ENCODE data around the gene RNASE8. TPM values are rescaled to one million over a fixed set of nuclear protein-coding genes. Genes with fewer than 3 reads are reported as not detected.
"Not testable (repeated sequence)": the region's sequence is repeated elsewhere in the genome, so short reads cannot be mapped to it uniquely, and the experiment has no call there.

The RNASE8 gene
- total RNA-seq, 2 donors from 2014 or later = not detected

DNA sequence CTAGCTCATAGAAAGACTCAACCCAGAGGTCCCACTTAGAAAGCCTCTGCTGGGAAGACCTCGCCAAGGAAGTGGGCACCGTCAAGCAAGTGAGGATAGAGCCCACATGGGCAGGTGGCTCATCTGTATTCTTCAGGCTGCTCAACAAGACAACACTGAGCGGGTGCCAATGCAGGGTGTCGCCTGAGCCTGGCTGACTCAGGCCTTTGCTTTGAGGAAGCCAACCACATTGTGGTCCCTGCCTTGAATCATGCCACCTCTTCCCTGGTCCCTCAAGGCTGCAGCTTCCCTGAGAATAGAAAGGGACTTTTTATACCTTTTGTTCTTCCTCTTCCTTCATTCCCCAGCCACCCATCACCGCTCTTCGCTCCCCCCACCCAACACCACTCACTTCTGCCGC is 20.9 kb upstream of the RNASE8 start:
- DNase-seq = no peak
- peaks cover 2% of the 10 kb centered on the region for H3K36me3 Mint-ChIP-seq (ENCODE audit: low read depth)
- peaks cover 20% of the 10 kb centered on the region for H3K27me3 Mint-ChIP-seq
- no peak for ATAC-seq
- no peak overlapping the region for H3K4me3 Mint-ChIP-seq
- no peaks in the 10 kb centered on the region for H3K9me3 ChIP-seq (ENCODE audit: control insufficient read depth, low read length, poor library complexity, severe bottlenecking)
- peaks cover 6% of the 10 kb centered on the region for H3K4me1 Mint-ChIP-seq
- no peak overlapping the region for H3K27ac Mint-ChIP-seq

DNA sequence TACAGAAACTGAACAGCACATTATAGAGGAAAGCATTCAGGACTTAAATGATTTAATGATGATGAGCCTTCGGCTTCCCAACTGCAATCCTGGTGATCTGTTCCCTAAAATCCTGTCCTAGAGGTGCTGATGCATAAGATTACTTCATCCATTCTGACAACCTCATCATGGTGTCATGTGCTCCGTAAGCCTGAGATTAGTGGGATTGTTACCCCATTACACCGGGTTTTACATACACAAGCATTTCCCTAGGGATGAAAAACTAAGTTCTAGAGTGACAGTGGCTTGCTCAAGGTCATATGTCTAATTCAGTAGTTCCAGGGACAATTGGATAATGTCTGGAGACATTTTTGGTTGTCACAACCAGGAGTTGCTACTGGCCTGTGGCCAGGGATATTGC is 20.5 kb upstream of the RNASE8 start:
- Mint-ChIP-seq H3K27me3 (peaks cover 20% of the 10 kb centered on the region), H3K4me1 (peaks cover 7% of the 10 kb centered on the region), H3K4me3 (no peak overlapping the region), H3K27ac (no peak overlapping the region), H3K36me3 (ENCODE audit: low read depth) (peaks cover 2% of the 10 kb centered on the region)
- no peak for ATAC-seq
- no peak for DNase-seq
- H3K9me3 ChIP-seq (ENCODE audit: control insufficient read depth, low read length, poor library complexity, severe bottlenecking) = no peaks in the 10 kb centered on the region

GRCh38 chr14:21038441-21039422 is 18.9 kb upstream of the RNASE8 start:
- Mint-ChIP-seq H3K4me3 (no peak overlapping the region), H3K4me1 (peaks cover 21% of the 10 kb centered on the region), H3K27ac (no peak overlapping the region), H3K27me3 (peaks cover 15% of the 10 kb centered on the region), H3K36me3 (ENCODE audit: low read depth) (peaks cover 4% of the 10 kb centered on the region)
- ATAC-seq (no peak), DNase-seq (no peak)
- no peaks in the 10 kb centered on the region for H3K9me3 ChIP-seq (ENCODE audit: control insufficient read depth, low read length, poor library complexity, severe bottlenecking)

DNA sequence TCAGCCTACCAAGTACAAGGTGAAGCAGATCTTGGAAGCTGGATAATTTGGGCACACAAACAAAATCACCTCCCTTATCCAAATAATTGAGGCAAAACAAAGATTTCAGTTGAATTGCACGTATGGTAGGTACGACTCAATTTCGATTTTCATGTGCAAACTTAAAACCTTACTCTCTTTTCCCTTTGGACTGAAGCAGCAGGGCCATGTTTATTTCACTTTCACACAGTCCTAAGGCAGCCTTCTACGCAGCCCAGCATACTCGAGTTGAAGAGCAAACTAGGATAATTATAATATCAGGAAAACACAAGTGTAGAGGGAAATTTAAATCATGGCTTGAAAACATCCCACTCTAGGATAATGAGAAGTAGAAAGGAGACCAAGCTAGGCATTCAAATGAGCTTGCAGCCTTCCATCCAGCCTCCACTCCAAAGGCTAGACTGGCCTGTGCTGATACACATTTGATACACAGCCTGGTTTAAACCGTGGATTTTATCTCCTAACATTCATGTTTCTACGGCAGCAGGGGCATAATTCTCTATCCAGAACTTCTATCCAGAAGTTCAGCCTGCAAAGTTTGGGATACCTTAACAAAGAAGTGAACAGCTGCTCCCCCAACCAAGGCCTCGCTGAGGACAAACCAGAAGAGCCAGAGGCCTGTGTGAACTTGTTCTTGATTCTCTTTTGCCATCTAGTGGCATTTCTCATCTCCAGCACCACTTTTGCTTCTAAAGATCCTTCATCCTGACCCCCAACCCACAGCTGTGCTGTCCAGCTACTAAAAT is 17.8 kb upstream of the RNASE8 start:
- Mint-ChIP-seq H3K4me1 (peaks cover 29% of the 10 kb centered on the region), H3K4me3 (no peak overlapping the region)

DNA sequence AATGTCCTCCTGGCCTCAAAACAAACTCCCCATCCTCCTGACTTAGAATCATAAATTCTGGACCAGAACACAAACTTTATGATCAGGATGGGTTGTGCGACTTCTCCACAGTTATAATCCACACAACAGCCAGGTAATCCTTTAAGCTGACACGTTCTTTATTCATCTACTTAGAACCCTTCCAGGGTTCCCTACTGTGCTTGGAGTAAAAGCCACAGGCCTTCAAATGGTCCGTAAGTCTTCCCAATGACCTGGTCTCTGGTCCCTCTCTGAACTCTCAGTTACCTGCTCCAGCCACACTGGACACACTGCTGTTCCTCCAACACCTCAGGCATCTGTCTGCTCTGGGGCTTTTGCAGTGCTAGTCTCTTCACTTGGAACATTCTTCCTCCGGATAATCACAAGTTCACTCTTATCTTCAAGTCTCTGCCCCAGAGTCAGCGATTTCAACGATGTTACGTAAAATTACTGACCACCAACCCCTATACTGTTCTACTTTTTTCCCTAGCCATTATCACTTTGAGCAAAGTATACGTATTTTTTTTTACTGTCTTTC is 17.2 kb upstream of the RNASE8 start:
- no peak for ATAC-seq
- Mint-ChIP-seq H3K4me3 (no peak overlapping the region), H3K4me1 (peaks cover 34% of the 10 kb centered on the region), H3K27ac (no peak overlapping the region), H3K36me3 (ENCODE audit: low read depth) (peaks cover 4% of the 10 kb centered on the region), H3K27me3 (peaks cover 21% of the 10 kb centered on the region)
- H3K9me3 ChIP-seq (ENCODE audit: control insufficient read depth, low read length, poor library complexity, severe bottlenecking) = no peaks in the 10 kb centered on the region
- no peak for DNase-seq

More for the DNA sequence above, 17.8 kb upstream of the RNASE8 start:
- Mint-ChIP-seq H3K27me3 (peaks cover 20% of the 10 kb centered on the region), H3K27ac (no peak overlapping the region), H3K36me3 (ENCODE audit: low read depth) (peaks cover 4% of the 10 kb centered on the region)
- ATAC-seq (peak; percentile 63), DNase-seq (no peak)
- H3K9me3 ChIP-seq (ENCODE audit: control insufficient read depth, low read length, poor library complexity, severe bottlenecking) = no peaks in the 10 kb centered on the region

- not testable (repeated sequence) for H3K9me3 ChIP-seq (ENCODE audit: control insufficient read depth, low read length, poor library complexity, severe bottlenecking); H3K36me3 Mint-ChIP-seq (ENCODE audit: low read depth); H3K27ac Mint-ChIP-seq; H3K4me3 Mint-ChIP-seq; DNase-seq; ATAC-seq
- peaks cover 17% of the 10 kb centered on the region for H3K27me3 Mint-ChIP-seq
- peaks cover 34% of the 10 kb centered on the region for H3K4me1 Mint-ChIP-seq
These were observed 16.7 kb upstream of the RNASE8 start for GRCh38 chr14:21040941-21041340.

DNA sequence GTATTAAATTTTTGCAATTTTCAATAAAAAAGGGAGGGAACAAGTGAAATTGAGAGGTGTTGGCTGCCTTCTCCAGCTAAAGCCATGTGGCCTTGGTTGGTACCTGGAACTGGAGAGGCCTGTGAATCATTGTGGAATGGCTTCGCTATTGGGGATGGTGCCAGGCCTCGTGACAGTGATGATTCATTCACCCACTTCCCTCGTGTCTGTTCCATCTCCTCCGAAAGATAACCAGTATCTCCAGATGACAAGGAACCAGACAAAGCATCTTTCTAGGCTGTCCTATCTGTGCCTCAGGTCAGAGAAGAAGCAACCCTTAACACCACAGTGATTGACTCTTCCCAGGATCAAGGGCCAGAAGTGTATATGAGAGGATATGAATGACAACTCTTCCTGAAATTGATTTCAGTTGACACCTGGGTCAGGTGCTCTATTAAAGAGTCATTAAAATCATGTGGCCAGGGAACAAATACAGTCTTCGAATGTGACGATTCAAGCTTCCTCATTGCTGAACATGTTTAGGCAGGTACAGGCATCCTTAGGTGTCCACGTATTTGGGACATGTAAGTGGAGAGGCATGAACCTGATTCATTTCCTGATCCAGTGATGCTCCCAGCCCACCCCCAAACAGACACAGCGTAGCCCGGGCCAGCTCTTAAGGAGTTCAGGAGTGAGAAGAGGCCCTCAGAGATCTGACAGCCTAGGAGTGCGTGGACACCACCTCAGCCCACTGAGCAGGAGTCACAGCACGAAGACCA is 15.8 kb upstream of the RNASE8 start, which contains the start of gene RNASE7:
TSS of gene RNASE7 (plus strand) at position 687 of the 758 bp plus-strand sequence. CDS start 631 bp downstream, outside the sequence.
- Mint-ChIP-seq H3K4me3 (no peak within 1 kb of the TSS), H3K27ac (peak within 1 kb of the TSS; percentile 92), H3K36me3 (ENCODE audit: low read depth) (peaks cover 4% of the 10 kb centered on the region), H3K27me3 (peaks cover 17% of the 10 kb centered on the region), H3K4me1 (peaks cover 34% of the 10 kb centered on the region)
- DNase-seq (no peak), ATAC-seq (no peak)
- H3K9me3 ChIP-seq (ENCODE audit: control insufficient read depth, low read length, poor library complexity, severe bottlenecking) = no peaks in the 10 kb centered on the region

DNA sequence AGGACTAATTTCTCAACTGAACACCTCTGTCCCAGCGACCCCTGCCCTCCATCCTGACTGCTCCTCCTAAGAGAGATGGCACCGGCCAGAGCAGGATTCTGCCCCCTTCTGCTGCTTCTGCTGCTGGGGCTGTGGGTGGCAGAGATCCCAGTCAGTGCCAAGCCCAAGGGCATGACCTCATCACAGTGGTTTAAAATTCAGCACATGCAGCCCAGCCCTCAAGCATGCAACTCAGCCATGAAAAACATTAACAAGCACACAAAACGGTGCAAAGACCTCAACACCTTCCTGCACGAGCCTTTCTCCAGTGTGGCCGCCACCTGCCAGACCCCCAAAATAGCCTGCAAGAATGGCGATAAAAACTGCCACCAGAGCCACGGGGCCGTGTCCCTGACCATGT is 14.7 kb upstream of the RNASE8 start:
- peaks cover 17% of the 10 kb centered on the region for H3K27me3 Mint-ChIP-seq

GRCh38 chr14:21043387-21043973 is 14.1 kb upstream of the RNASE8 start:
- Mint-ChIP-seq H3K4me3 (no peak overlapping the region), H3K27me3 (peaks cover 22% of the 10 kb centered on the region), H3K4me1 (peaks cover 34% of the 10 kb centered on the region), H3K36me3 (ENCODE audit: low read depth) (peaks cover 4% of the 10 kb centered on the region), H3K27ac (peak overlapping the region; percentile 92)
- ATAC-seq (no peak), DNase-seq (no peak)
- no peaks in the 10 kb centered on the region for H3K9me3 ChIP-seq (ENCODE audit: control insufficient read depth, low read length, poor library complexity, severe bottlenecking)

More for the DNA sequence above, 14.7 kb upstream of the RNASE8 start:
- H3K9me3 ChIP-seq (ENCODE audit: control insufficient read depth, low read length, poor library complexity, severe bottlenecking) = no peaks in the 10 kb centered on the region
- H3K36me3 Mint-ChIP-seq (ENCODE audit: low read depth) = peaks cover 4% of the 10 kb centered on the region
- no peak for ATAC-seq
- peaks cover 34% of the 10 kb centered on the region for H3K4me1 Mint-ChIP-seq
- no peak overlapping the region for H3K4me3 Mint-ChIP-seq
- no peak for DNase-seq
- peak overlapping the region; percentile 92 for H3K27ac Mint-ChIP-seq

DNA sequence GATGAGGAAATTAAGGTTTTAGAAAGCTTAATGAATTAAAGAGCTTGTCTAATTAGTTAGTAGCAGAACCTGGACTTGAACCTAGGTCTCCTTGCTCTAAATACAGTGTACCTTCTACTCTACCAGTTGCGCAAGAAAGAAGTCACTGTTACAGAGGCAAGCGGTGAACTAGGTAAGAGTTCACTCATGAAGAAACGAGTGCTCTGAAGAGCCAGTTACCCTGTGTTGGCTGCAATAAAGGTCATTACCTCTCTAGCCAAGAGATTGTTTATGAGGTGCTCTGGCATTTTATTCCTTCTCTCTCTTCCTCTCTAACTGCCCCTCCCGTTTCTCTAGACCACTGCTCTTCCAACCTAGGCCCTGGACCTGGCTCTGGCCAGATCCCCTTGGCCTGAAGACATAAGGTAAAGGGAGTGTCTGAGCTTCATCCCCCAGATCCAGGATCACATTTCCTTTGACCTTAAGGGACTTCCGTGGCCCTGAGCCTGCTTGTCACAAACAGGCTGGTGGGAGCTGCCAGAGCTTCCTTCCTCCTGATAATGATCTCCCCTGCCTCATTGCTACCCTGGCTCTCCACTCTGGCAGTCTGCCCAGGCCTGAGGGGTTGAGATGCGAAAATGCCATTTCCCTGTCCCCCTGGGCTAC is 13.5 kb upstream of the RNASE8 start:
- Mint-ChIP-seq H3K36me3 (ENCODE audit: low read depth) (peaks cover 4% of the 10 kb centered on the region), H3K27ac (peak overlapping the region; percentile 92), H3K27me3 (peaks cover 25% of the 10 kb centered on the region), H3K4me3 (peak overlapping the region; percentile 36), H3K4me1 (peaks cover 34% of the 10 kb centered on the region)
- H3K9me3 ChIP-seq (ENCODE audit: control insufficient read depth, low read length, poor library complexity, severe bottlenecking) = no peaks in the 10 kb centered on the region
- no peak for DNase-seq
- ATAC-seq = peak; percentile 69

DNA sequence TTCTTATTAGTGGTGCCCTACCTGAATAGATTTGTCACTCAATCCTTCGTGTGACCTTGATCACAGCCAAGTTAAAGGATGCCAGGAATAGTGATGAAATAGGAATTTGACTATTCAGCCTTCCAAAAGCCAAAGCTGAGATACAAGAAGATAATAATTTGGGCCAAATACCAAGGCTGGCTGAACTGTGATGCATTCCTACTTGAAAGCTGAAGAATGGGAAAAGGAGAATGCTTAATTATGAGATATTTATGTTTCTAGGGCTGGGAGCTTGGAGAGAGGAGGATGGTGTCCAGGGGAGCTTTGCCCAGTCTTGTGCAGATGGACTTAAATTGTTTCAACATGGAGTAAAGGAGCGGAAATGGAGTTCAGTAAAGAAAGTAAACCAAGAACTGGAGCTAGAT is 10.2 kb upstream of the RNASE8 start:
- H3K4me3 Mint-ChIP-seq = no peak overlapping the region
- H3K27ac Mint-ChIP-seq = no peak overlapping the region
- peaks cover 30% of the 10 kb centered on the region for H3K4me1 Mint-ChIP-seq
- H3K9me3 ChIP-seq (ENCODE audit: control insufficient read depth, low read length, poor library complexity, severe bottlenecking) = no peaks in the 10 kb centered on the region
- DNase-seq (no peak), ATAC-seq (no peak)
- peaks cover 3% of the 10 kb centered on the region for H3K36me3 Mint-ChIP-seq (ENCODE audit: low read depth)
- peaks cover 38% of the 10 kb centered on the region for H3K27me3 Mint-ChIP-seq

GRCh38 chr14:21048638-21049037 is 9.0 kb upstream of the RNASE8 start:
- Mint-ChIP-seq H3K27ac (no peak overlapping the region), H3K36me3 (ENCODE audit: low read depth) (peaks cover 2% of the 10 kb centered on the region), H3K4me1 (peaks cover 20% of the 10 kb centered on the region), H3K4me3 (no peak overlapping the region), H3K27me3 (peaks cover 40% of the 10 kb centered on the region)
- no peak for ATAC-seq
- H3K9me3 ChIP-seq (ENCODE audit: control insufficient read depth, low read length, poor library complexity, severe bottlenecking) = no peaks in the 10 kb centered on the region
- no peak for DNase-seq

Data from T-helper 17 cell (primary cell).